ENCODE measurements around the gene TUFT1. TPM values are rescaled to one million over a fixed set of nuclear protein-coding genes. Genes with fewer than 3 reads are reported as not detected.
A peak's percentile ranks its signal among the peaks of the same experiment; 100 is the strongest.

Gene TUFT1
- total RNA-seq, 1 donor from 2014 or later: 6.8 TPM

DNA sequence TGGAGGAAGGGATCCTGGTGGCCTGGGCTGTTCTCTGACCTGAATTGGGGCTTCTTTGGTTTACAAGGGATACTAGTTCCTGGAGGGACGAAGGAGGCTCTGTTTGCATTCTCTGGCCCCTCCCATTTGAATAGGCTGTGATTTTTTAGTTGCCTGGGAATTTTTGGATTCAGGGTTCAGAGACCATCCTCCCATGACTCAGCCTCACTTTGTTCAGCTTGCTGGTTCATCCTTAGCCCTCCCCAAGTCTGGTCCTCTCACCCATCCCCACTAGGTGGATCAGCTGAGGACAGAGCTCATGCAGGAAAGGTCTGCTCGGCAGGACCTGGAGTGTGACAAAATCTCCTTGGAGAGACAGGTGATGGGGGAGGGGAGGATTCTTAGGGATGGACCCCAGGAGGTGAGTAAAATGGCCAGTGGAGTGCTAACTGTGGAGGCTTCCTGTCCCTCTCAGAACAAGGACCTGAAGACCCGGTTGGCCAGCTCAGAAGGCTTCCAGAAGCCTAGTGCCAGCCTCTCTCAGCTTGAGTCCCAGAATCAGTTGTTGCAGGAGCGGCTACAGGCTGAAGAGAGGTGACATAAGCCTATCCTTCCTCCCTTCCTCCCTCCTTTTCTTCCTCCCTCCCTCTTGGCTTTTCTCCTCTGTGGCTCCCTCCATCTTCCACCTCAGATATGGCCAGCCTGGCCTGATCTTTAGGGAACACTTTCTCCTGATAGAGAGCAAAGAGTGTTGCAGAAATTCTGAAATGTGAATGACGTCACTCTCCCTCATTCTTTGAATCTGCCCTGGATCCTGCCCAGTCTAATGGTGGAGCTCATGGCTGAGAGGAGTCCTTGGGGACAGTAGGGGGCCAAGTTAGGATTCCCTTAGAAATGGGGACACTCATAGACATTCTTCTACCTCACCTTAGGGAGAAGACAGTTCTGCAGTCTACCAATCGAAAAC lies 4.5 kb upstream of the TUFT1 start:
- H3K27ac ChIP-seq (ENCODE audit: low read depth, low read length): no peak overlapping the region
- no peak overlapping the region for H3K4me3 ChIP-seq (ENCODE audit: low read length in 3 of 3)
- no peak overlapping the region for H3K9ac ChIP-seq (ENCODE audit: low read depth in 1 of 3, low read length in 3 of 3)
- peaks cover 9 to 15% (median 10%) of the 10 kb centered on the region in 3 donors for H3K4me1 ChIP-seq (ENCODE audit: control insufficient read depth in 3 of 3, insufficient read depth in 3 of 3, low read length in 3 of 3)
- H3K9me3 ChIP-seq (ENCODE audit: control insufficient read depth in 3 of 3, low read length in 3 of 3): no peaks in the 10 kb centered on the region
- no peaks in the 10 kb centered on the region for H3K36me3 ChIP-seq (ENCODE audit: control insufficient read depth in 3 of 3, insufficient read depth in 3 of 3, low read length in 3 of 3)
- H3K27me3 ChIP-seq (ENCODE audit: control insufficient read depth in 3 of 3, insufficient read depth in 3 of 3, low read length in 3 of 3): no peaks in the 10 kb centered on the region

DNA sequence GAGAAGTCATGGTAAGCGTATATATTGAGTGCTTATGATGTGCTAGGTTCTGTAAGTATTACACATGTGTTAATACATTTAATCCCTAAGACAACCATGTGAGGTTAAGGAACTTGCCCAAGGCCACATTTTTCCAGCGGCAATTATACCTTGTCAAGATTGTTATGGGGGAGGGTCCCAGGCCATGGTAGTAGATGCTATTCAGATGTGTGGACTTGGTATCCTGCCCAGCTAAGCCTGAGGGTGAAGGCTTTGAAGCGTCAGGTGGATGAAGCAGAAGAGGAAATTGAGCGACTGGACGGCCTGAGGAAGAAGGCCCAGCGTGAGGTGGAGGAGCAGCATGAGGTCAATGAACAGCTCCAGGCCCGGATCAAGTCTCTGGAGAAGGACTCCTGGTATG lies 3.6 kb upstream of the TUFT1 start:
- Histone ChIP-seq H3K9ac (ENCODE audit: low read depth in 1 of 3, low read length in 3 of 3) (no peak overlapping the region), H3K4me3 (ENCODE audit: low read length in 3 of 3) (no peak overlapping the region), H3K4me1 (ENCODE audit: control insufficient read depth in 3 of 3, insufficient read depth in 3 of 3, low read length in 3 of 3) (peaks cover 9 to 22% (median 15%) of the 10 kb centered on the region in 3 donors), H3K9me3 (ENCODE audit: control insufficient read depth in 3 of 3, low read length in 3 of 3) (no peaks in the 10 kb centered on the region), H3K27ac (ENCODE audit: low read depth, low read length) (no peak overlapping the region), H3K36me3 (ENCODE audit: control insufficient read depth in 3 of 3, insufficient read depth in 3 of 3, low read length in 3 of 3) (no peaks in the 10 kb centered on the region), H3K27me3 (ENCODE audit: control insufficient read depth in 3 of 3, insufficient read depth in 3 of 3, low read length in 3 of 3) (no peaks in the 10 kb centered on the region)

DNA sequence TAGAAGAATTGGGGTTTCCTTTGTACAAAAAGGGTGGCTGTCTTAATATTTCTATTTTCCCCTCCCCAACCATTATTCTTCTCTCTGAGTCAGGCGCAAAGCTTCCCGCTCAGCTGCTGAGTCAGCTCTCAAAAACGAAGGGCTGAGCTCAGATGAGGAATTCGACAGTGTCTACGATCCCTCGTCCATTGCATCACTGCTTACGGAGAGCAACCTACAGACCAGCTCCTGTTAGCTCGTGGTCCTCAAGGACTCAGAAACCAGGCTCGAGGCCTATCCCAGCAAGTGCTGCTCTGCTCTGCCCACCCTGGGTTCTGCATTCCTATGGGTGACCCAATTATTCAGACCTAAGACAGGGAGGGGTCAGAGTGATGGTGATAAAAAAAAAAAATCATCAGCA lies 3.0 kb upstream of the TUFT1 start:
- Histone ChIP-seq H3K27ac (ENCODE audit: low read depth, low read length) (no peak overlapping the region), H3K4me1 (ENCODE audit: control insufficient read depth in 3 of 3, insufficient read depth in 3 of 3, low read length in 3 of 3) (peaks cover 9 to 22% (median 15%) of the 10 kb centered on the region in 3 donors), H3K9ac (ENCODE audit: low read depth in 1 of 3, low read length in 3 of 3) (no peak overlapping the region), H3K4me3 (ENCODE audit: low read length in 3 of 3) (no peak overlapping the region), H3K27me3 (ENCODE audit: control insufficient read depth in 3 of 3, insufficient read depth in 3 of 3, low read length in 3 of 3) (no peaks in the 10 kb centered on the region), H3K9me3 (ENCODE audit: control insufficient read depth in 3 of 3, low read length in 3 of 3) (no peaks in the 10 kb centered on the region), H3K36me3 (ENCODE audit: control insufficient read depth in 3 of 3, insufficient read depth in 3 of 3, low read length in 3 of 3) (no peaks in the 10 kb centered on the region)

DNA sequence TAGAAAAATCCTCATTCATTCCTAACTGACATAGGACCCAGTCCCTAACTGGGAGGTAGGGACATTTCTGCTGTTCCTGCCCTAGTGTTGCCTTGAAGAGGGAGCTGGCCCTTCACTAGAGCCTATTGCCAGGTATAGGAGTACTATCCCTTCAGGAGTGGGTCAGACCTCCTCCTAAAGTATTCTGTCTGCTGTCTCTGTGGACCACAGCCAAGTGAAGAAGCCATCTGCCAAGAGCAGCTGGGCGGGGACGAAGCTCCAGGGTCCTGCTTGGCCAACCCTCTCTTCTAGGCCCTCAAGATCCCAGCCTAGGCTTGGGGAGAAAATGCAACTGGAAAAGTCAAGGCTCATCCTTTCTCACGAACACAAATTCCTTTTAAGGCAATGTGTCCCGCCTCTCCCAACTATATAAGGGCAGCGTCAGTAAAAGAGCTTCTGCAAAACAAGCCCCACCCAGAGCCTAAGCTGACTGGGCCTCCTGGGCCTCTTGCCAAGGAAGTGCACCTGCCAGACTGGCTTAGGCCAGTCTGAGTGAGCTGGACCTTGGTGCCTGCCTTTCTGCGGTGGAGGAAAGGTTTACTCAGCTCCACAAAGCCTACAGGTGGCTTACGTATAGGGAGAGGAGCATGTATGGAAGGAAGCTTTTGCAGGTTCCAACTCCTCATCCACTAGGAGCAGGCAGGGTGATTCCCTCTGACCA lies 638 bp upstream of the TUFT1 start:
- Histone ChIP-seq H3K4me3 (ENCODE audit: low read length in 3 of 3) (peak overlapping the region; percentile 82 to 88 (median 82)), H3K9me3 (ENCODE audit: control insufficient read depth in 3 of 3, low read length in 3 of 3) (no peaks in the 10 kb centered on the region), H3K27me3 (ENCODE audit: control insufficient read depth in 3 of 3, insufficient read depth in 3 of 3, low read length in 3 of 3) (no peaks in the 10 kb centered on the region), H3K36me3 (ENCODE audit: control insufficient read depth in 3 of 3, insufficient read depth in 3 of 3, low read length in 3 of 3) (no peaks in the 10 kb centered on the region), H3K9ac (ENCODE audit: low read depth in 1 of 3, low read length in 3 of 3) (peak overlapping the region; percentile 23 to 80 (median 71)), H3K4me1 (ENCODE audit: control insufficient read depth in 3 of 3, insufficient read depth in 3 of 3, low read length in 3 of 3) (peaks cover 15 to 22% (median 15%) of the 10 kb centered on the region in 3 donors), H3K27ac (ENCODE audit: low read depth, low read length) (peak overlapping the region; percentile 54)

DNA sequence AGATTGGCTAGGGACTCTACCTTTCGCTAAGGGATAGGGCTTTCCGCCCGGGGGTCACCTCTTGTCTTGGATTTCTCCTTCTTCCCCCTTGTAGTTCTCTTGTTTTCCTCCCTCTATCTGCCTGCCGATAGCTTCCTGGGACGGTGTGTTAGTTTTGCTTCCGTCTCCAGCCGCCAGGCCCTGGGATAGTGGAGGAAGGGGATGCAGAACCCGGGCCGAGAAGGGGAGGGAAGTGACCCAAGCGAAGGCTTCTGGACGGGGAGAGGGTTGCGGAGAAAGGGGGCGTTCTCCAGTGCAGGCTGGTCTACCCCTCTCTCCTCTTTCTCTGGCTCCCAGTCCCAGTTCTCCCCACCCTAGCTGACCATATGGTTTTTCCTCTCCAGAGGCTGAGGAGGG lies 871 bp downstream of the TUFT1 start:
- Histone ChIP-seq H3K27ac (ENCODE audit: low read depth, low read length) (peak overlapping the region; percentile 54), H3K36me3 (ENCODE audit: control insufficient read depth in 3 of 3, insufficient read depth in 3 of 3, low read length in 3 of 3) (no peaks in the 10 kb centered on the region), H3K4me1 (ENCODE audit: control insufficient read depth in 3 of 3, insufficient read depth in 3 of 3, low read length in 3 of 3) (peaks cover 15 to 22% (median 15%) of the 10 kb centered on the region in 3 donors), H3K4me3 (ENCODE audit: low read length in 3 of 3) (peak overlapping the region; percentile 82 to 88 (median 82)), H3K9ac (ENCODE audit: low read depth in 1 of 3, low read length in 3 of 3) (peak overlapping the region; percentile 71 to 81 (median 80)), H3K9me3 (ENCODE audit: control insufficient read depth in 3 of 3, low read length in 3 of 3) (no peaks in the 10 kb centered on the region), H3K27me3 (ENCODE audit: control insufficient read depth in 3 of 3, insufficient read depth in 3 of 3, low read length in 3 of 3) (no peaks in the 10 kb centered on the region)

DNA sequence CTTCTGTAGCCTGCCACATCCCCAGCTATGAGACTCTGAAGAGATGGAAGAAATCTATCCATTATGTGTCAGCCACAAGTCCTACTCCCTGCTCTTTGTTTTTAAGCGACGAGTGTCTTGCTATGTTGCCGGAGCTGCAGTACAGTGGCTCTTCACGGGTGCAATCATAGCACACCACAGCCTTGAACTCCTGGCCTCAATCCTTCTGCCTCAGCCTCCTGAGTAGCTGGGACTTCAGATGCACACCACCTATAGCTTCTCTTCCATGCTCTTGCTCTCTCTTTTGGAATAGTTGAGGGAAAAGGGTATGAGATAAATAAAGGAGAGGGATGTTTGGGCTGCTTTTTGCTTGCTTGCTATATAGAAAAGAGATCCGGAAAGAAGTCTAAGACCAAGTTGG lies 1.6 kb downstream of the TUFT1 start:
- no peak overlapping the region for H3K27ac ChIP-seq (ENCODE audit: low read depth, low read length)
- no peak overlapping the region for H3K9ac ChIP-seq (ENCODE audit: low read depth in 1 of 3, low read length in 3 of 3)
- peak overlapping the region in 1 of 3 donors; percentile 82 for H3K4me3 ChIP-seq (ENCODE audit: low read length in 3 of 3)
- H3K9me3 ChIP-seq (ENCODE audit: control insufficient read depth in 3 of 3, low read length in 3 of 3): no peaks in the 10 kb centered on the region
- peaks cover 15 to 22% (median 16%) of the 10 kb centered on the region in 3 donors for H3K4me1 ChIP-seq (ENCODE audit: control insufficient read depth in 3 of 3, insufficient read depth in 3 of 3, low read length in 3 of 3)
- H3K27me3 ChIP-seq (ENCODE audit: control insufficient read depth in 3 of 3, insufficient read depth in 3 of 3, low read length in 3 of 3): no peaks in the 10 kb centered on the region
- no peaks in the 10 kb centered on the region for H3K36me3 ChIP-seq (ENCODE audit: control insufficient read depth in 3 of 3, insufficient read depth in 3 of 3, low read length in 3 of 3)

DNA sequence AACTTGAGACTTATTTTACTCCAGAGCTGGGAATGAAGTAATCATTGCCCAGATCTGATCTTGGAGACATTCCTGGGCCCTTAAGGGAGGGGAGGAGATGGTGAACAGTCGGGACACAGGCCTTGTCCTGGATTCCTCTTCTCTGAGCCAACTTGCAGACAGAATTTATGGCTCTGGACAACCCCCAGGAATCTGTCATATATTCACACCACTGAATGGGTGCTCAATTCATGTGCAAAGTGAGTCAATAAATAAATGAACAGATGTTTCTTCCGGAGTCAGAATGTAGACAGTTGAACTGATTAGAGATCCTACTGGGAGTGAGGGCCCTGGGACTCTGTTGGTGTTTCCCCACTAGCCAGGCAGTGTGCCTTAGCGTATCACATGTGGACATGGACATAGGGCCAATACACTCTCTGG lies 2.6 kb downstream of the TUFT1 start:
- Histone ChIP-seq H3K27me3 (ENCODE audit: control insufficient read depth in 3 of 3, insufficient read depth in 3 of 3, low read length in 3 of 3) (no peaks in the 10 kb centered on the region), H3K27ac (ENCODE audit: low read depth, low read length) (no peak overlapping the region), H3K4me1 (ENCODE audit: control insufficient read depth in 3 of 3, insufficient read depth in 3 of 3, low read length in 3 of 3) (peaks cover 23 to 31% (median 24%) of the 10 kb centered on the region in 3 donors), H3K9ac (ENCODE audit: low read depth in 1 of 3, low read length in 3 of 3) (no peak overlapping the region), H3K9me3 (ENCODE audit: control insufficient read depth in 3 of 3, low read length in 3 of 3) (no peaks in the 10 kb centered on the region), H3K4me3 (ENCODE audit: low read length in 3 of 3) (no peak overlapping the region), H3K36me3 (ENCODE audit: control insufficient read depth in 3 of 3, insufficient read depth in 3 of 3, low read length in 3 of 3) (no peaks in the 10 kb centered on the region)

DNA sequence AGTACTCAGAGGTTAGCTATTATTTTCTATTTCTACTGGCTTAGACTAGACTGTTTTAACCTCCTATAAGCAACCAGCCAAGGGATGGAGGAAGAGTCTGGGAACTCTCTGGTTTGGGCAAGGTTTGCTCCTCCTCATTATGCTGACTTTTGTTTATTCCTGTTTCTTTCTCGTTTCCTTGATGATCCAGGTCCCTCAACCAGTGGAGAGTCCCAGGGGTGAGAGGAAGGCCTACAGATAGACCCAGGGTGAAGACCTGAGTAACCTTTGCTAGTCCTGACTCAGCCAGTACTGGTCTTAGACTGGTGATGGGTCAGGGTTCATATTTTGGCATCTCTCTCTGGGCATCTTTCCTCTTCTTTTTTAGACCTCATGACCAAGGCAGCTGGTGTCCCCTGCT lies 5.4 kb downstream of the TUFT1 start:
- no peak overlapping the region for H3K27ac ChIP-seq (ENCODE audit: low read depth, low read length)
- no peak overlapping the region for H3K9ac ChIP-seq (ENCODE audit: low read depth in 1 of 3, low read length in 3 of 3)
- no peaks in the 10 kb centered on the region for H3K36me3 ChIP-seq (ENCODE audit: control insufficient read depth in 3 of 3, insufficient read depth in 3 of 3, low read length in 3 of 3)

DNA sequence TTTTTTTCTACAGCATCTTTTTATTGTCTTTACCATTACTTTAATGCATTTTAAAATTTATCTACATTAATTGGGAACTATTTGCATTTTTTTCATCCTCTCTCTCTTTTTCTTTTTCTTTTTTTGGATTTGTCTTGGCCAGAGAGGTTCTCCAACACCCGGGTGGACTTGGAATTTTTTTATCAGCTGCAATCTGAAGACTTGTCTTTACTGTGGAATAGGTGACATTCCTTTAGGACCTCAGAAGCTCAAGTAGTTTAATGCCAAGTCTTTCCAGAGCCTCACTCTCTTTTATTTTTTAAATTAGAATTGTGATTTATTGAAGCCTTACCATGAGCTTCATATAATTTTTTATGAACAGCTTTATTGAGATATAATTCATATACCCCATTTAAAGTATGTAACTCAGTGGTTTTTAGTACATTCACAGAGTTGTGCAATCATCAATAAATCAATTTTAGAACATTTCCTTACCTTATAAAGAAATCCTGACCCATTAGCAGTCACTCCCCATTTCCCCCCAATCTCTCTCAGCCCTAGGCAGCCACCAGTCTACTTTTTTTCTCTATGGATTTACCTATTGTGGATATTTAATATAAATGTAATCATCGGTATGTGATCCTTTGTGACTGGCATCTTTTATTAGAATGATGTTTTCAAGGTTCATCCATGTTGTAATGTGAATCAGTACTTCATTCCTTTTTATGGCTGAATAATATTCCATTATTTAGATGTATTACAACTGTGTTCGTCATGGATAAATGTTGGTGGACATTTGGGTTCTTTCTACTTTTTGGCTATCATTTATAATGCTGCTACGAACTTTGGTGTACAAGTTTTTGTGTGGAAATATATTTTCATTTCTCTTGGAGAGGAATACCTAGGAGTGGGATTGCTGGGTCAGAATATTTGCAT lies 6.2 kb downstream of the TUFT1 start:
- H3K27ac ChIP-seq (ENCODE audit: low read depth, low read length): no peak overlapping the region
- no peak overlapping the region for H3K4me3 ChIP-seq (ENCODE audit: low read length in 3 of 3)
- H3K4me1 ChIP-seq (ENCODE audit: control insufficient read depth in 3 of 3, insufficient read depth in 3 of 3, low read length in 3 of 3): peaks cover 11 to 19% (median 13%) of the 10 kb centered on the region in 3 donors
- H3K9me3 ChIP-seq (ENCODE audit: control insufficient read depth in 3 of 3, low read length in 3 of 3): no peaks in the 10 kb centered on the region
- no peak overlapping the region for H3K9ac ChIP-seq (ENCODE audit: low read depth in 1 of 3, low read length in 3 of 3)
- H3K36me3 ChIP-seq (ENCODE audit: control insufficient read depth in 3 of 3, insufficient read depth in 3 of 3, low read length in 3 of 3): no peaks in the 10 kb centered on the region
- no peaks in the 10 kb centered on the region for H3K27me3 ChIP-seq (ENCODE audit: control insufficient read depth in 3 of 3, insufficient read depth in 3 of 3, low read length in 3 of 3)

More for the DNA sequence above, 5.4 kb downstream of the TUFT1 start:
- no peaks in the 10 kb centered on the region for H3K27me3 ChIP-seq (ENCODE audit: control insufficient read depth in 3 of 3, insufficient read depth in 3 of 3, low read length in 3 of 3)
- H3K4me3 ChIP-seq (ENCODE audit: low read length in 3 of 3): no peak overlapping the region
- no peaks in the 10 kb centered on the region for H3K9me3 ChIP-seq (ENCODE audit: control insufficient read depth in 3 of 3, low read length in 3 of 3)
- H3K4me1 ChIP-seq (ENCODE audit: control insufficient read depth in 3 of 3, insufficient read depth in 3 of 3, low read length in 3 of 3): peaks cover 16 to 20% (median 19%) of the 10 kb centered on the region in 3 donors

Measured in skeletal muscle tissue (tissue), 4 donors.